ENCODE data around the gene TAPBP.

DNA sequence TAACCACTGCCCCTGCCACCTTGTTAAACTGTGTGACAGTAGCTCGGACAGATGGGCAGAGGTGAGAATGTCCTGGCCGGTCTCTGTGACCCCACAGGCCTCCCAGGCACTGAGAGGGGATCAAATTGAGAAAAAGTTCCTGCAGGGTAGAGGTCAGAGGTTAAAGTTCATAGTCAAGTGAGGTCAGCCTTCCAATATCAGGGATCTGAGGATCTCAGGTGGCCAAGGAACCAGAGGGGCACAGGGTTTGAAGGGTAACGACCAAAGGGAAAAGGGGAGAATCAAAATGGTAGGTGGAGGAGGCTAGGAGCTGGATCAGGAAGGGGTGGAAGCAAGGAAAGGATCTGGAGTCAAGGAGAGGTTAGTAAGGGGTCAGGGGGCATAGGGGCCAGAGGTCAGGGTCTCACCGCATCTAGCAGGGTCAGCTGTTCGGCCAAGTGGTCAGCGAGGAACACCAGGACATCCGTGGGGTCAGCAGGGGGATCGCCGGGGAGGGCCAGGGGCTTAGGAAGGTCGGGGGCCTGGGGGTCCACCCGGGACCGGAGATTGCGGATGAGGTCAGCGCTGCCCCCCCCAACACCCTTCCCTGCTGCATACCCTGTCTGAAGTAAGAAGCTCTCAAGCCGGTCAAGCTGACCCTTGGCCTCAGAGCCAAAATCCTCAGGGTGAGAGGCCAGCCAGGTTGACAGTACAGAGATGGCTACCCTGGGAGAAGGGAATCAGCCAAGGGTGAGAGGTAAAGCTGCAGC is 18.1 kb downstream of the TAPBP start:
- TF ChIP-seq POLR2A (IDR thresholded peaks at IDR 0.05): no peak
- TF ChIP-seq, protein P1, sequence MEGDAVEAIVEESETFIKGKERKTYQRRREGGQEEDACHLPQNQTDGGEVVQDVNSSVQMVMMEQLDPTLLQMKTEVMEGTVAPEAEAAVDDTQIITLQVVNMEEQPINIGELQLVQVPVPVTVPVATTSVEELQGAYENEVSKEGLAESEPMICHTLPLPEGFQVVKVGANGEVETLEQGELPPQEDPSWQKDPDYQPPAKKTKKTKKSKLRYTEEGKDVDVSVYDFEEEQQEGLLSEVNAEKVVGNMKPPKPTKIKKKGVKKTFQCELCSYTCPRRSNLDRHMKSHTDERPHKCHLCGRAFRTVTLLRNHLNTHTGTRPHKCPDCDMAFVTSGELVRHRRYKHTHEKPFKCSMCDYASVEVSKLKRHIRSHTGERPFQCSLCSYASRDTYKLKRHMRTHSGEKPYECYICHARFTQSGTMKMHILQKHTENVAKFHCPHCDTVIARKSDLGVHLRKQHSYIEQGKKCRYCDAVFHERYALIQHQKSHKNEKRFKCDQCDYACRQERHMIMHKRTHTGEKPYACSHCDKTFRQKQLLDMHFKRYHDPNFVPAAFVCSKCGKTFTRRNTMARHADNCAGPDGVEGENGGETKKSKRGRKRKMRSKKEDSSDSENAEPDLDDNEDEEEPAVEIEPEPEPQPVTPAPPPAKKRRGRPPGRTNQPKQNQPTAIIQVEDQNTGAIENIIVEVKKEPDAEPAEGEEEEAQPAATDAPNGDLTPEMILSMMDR (IDR thresholded peaks at IDR 0.05): no peak

Data from tibial nerve (tissue), 3 donors.